ENCODE results near the gene PIGK.
"Not testable (repeated sequence)": the region's sequence is repeated elsewhere in the genome, so short reads cannot be mapped to it uniquely, and the experiment has no call there.

Gene PIGK

GRCh38 chr1:77175230-77175844 is 43.9 kb downstream of the PIGK start:
- DNase-seq (ENCODE audit: low read depth) = peak; percentile 7
- TF ChIP-seq, protein P1, sequence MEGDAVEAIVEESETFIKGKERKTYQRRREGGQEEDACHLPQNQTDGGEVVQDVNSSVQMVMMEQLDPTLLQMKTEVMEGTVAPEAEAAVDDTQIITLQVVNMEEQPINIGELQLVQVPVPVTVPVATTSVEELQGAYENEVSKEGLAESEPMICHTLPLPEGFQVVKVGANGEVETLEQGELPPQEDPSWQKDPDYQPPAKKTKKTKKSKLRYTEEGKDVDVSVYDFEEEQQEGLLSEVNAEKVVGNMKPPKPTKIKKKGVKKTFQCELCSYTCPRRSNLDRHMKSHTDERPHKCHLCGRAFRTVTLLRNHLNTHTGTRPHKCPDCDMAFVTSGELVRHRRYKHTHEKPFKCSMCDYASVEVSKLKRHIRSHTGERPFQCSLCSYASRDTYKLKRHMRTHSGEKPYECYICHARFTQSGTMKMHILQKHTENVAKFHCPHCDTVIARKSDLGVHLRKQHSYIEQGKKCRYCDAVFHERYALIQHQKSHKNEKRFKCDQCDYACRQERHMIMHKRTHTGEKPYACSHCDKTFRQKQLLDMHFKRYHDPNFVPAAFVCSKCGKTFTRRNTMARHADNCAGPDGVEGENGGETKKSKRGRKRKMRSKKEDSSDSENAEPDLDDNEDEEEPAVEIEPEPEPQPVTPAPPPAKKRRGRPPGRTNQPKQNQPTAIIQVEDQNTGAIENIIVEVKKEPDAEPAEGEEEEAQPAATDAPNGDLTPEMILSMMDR (conservative IDR thresholded peaks at IDR 0.05; ENCODE audit: low read depth, low read length) = no peak
- no peak overlapping the region for H3K4me3 ChIP-seq (ENCODE audit: low read depth, low read length)

DNA sequence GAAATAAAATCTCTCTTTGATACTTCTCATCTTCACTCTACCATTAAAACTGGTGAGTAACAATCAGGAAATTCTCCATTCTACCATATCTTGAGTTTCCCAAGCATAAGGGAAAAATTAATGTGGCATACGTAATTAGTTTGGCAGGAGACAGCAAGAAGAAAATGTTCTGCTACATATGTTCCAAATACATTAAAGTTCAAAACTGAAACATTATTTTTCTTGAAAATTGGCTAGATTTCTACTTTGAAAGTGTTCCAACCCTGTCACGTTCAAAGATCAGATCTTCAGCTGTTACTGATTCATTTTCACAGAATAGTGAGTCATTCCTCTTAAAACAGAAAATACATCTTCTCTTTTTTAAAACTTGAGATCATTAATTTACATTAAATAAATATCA is 48.5 kb downstream of the PIGK start:
- peak; percentile 49 for DNase-seq (ENCODE audit: low read depth)
- H3K4me3 ChIP-seq (ENCODE audit: low read depth, low read length) = no peak overlapping the region
- TF ChIP-seq, protein P1 (conservative IDR thresholded peaks at IDR 0.05; ENCODE audit: low read depth, low read length) = no peak

- TF ChIP-seq, protein P1 (conservative IDR thresholded peaks at IDR 0.05; ENCODE audit: low read depth, low read length) = no peak
- DNase-seq (ENCODE audit: low read depth) = no peak
- H3K4me3 ChIP-seq (ENCODE audit: low read depth, low read length) = no peak overlapping the region
Observed at GRCh38 chr1:77168358-77168757, 50.9 kb downstream of the PIGK start.

DNA sequence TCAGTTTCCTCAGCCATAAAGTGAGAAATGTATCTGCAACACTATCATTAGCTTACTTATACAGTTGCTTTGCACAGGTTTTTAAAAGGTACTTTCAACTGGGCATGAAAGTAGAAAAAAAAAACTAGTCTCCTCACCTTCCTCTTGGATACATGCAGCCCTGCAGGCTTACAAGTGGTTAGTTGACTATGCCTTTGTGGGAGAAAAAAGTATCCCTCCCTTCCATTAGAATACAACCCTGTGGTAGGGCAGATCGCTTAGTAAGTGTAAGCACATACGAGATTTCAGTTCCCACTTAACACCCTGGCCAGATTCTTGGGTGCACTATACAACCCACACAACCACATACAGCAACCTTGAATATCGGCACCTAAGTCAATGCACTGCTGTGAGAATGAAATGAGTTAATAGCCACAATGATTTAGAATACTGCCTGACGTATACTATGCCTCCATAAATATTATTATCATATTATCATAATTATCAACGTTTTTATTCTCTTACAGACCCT is 54.7 kb downstream of the PIGK start:
- H3K4me3 ChIP-seq (ENCODE audit: low read depth, low read length) = no peak overlapping the region
- no peak for DNase-seq (ENCODE audit: low read depth)
- TF ChIP-seq, protein P1 (conservative IDR thresholded peaks at IDR 0.05; ENCODE audit: low read depth, low read length) = no peak

DNA sequence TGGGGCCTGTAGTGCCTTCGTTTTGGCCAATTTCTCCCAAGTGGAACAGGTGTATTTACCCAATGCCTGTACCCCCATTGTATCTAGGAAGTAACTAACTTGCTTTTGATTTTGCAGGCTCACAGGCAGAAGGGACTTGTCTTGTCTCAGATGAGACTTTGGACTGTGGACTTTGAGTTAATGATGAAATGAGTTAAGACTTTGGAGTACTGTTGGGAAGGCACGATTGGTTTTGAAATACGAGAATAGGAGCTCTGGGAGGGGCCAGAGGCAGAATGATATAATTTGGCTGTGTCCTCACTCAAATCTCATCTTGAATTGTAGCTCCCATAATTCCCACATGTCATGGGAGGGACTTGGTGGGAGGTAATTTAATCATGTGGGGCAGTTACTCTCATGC is 59.5 kb downstream of the PIGK start:
- not testable (repeated sequence) for H3K4me3 ChIP-seq (ENCODE audit: low read depth, low read length); DNase-seq (ENCODE audit: low read depth)

DNA sequence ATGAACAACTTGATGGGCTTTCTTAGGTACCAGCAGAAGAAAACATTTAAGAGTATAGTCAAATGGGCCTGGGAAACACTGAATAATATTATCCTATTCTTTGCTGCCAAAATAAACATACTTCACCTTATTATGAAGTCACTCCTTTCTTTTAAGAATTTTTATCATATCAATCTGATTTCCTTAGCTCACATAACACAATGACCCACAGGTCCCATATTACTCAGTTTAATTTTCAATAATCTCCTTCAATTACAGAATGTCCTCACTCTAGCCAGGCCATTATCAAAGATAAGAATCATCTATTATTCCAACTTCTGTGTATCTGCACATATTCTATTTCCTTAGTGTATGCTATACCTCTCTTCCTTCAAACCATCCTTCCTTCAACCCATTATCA is 63.0 kb downstream of the PIGK start:
- no peak overlapping the region for H3K4me3 ChIP-seq (ENCODE audit: low read depth, low read length)
- no peak for DNase-seq (ENCODE audit: low read depth)
- TF ChIP-seq, protein P1 (conservative IDR thresholded peaks at IDR 0.05; ENCODE audit: low read depth, low read length) = no peak

DNA sequence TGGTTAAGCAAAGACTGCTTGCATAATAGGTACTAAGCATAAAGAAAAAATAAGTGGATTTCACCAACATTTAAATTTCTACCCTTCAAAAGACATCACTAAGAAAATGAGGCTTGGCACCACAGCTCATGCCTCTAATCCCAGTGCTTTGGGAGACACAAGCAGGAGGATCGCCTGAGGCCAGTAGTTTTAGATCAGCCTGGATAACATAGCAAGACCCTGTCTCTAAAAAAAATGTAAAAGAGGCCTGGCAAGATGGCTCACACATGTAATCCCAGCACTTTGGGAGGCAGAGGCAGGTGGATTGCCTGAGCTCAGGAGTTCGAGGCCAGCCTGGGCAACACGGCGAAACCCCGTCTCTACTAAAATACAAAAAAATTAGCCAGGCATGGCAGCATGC is 73.0 kb downstream of the PIGK start:
- TF ChIP-seq, protein P1 (conservative IDR thresholded peaks at IDR 0.05; ENCODE audit: low read depth, low read length) = no peak
- no peak for DNase-seq (ENCODE audit: low read depth)
- H3K4me3 ChIP-seq (ENCODE audit: low read depth, low read length) = no peak overlapping the region
